LNCAP (cell line): Measurements from ENCODE around the gene SMC1B.

ENCODE experiments used
- CTCF ChIP-seq: fragments of 450-650 bp; IDR thresholded peaks from 2 replicates; pipeline ENCODE4 v1.5.1; 2017; ENCODE audit warnings: mild to moderate bottlenecking

The SMC1B gene

GRCh38 chr22:45310331-45310976, 102.9 kb downstream of the SMC1B start:
- no peak for TF ChIP-seq CTCF

GRCh38 chr22:45309422-45310227, 103.8 kb downstream of the SMC1B start, which contains the start of gene FAM118A:
FAM118A (plus strand) TSS chr22:45309934; CDS start chr22:45322380, 12,446 bp downstream.
- no peak for TF ChIP-seq CTCF

GRCh38 chr22:45308957-45309421, 104.4 kb downstream of the SMC1B start:
- no peak for TF ChIP-seq CTCF

- TF ChIP-seq CTCF, result no peak
Observed at GRCh38 chr22:45308391-45308956, 104.9 kb downstream of the SMC1B start.

GRCh38 chr22:45306139-45306538, 107.3 kb downstream of the SMC1B start:
- TF ChIP-seq CTCF, result no peak

- no peak for TF ChIP-seq CTCF
Observed at GRCh38 chr22:45305456-45306075, 107.8 kb downstream of the SMC1B start.

GRCh38 chr22:45304971-45305370, 108.4 kb downstream of the SMC1B start:
- no peak for TF ChIP-seq CTCF
